Stimulated activated CD4-positive, alpha-beta T cell treated with anti-CD3 and anti-CD28 coated beads, Interleukin-1b, Interleukin-23, amount 100 ng/mL, for 24 hours (primary cell): ENCODE measurements around the gene TRIO.

ENCODE experiments used
- DNase-seq, 4 experiments: peaks; one replicate each; pipeline ENCODE4 v3.0.0-alpha.2; 2020; ENCODE audit warnings: low read depth in 4 of 4, low spot score in 1 of 4

Gene TRIO

DNA sequence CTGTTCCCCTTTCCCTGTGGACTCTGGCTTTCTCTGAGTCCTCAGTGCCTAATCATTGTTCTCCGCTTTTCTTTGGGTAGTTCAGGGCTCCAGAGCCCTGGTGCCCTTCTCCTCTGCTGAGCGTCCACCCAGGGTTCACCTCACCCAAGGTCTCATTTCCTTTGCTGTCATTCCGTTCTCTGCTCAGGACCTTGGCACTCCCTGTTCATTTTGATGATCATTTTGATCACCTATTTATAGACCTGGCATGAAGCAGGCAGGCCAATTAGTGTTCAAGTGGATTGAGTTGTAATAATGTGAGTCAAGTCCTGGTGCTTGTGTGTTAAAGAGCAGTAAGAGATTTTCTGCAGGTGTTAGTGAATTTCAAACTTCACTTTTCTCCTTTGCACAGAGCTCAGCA is 3.6 kb downstream of the TRIO start:
- no peak for DNase-seq

- no peak for DNase-seq
Observed at GRCh38 chr5:14147210-14147609, 4.1 kb downstream of the TRIO start.

- DNase-seq: no peak
Observed at GRCh38 chr5:14148483-14148882, 5.3 kb downstream of the TRIO start.

DNA sequence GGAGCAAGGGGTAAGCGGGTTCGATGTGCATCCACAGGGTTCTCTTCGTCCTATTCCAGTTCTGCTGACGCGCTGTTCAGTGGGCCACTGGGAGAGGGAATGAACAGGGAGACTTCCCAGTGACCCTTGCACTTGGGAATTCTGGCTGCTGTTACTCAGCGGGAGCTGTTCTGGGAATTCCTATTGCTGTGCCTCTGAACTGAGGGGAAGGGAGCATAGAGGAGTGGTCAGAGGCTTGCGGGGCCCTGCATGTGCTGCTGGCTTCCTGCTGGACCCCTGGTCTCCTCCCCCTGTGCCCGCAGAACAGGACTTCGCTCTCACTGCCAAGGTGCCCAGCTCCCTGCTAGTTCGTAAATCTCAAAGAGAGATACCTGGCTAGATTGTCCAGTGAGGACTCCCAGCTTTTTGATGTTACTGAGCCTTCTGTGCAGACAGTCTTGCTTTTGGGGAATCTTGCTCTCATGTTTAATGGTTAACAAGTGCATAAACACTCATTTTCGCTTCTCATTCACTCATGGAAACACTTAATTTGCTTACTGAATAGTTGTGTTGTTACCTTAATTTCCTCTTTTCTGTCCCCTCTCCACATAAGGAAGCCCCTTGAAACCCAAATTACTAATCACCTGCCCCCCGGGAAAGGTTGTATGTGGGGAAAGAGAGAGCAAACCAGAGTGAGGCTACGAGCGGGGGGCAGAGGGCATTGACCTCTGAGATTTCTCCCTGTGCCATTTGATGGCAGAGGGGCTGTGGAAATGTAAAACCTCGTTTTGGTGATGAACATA is 5.9 kb downstream of the TRIO start:
- DNase-seq: no peak

DNA sequence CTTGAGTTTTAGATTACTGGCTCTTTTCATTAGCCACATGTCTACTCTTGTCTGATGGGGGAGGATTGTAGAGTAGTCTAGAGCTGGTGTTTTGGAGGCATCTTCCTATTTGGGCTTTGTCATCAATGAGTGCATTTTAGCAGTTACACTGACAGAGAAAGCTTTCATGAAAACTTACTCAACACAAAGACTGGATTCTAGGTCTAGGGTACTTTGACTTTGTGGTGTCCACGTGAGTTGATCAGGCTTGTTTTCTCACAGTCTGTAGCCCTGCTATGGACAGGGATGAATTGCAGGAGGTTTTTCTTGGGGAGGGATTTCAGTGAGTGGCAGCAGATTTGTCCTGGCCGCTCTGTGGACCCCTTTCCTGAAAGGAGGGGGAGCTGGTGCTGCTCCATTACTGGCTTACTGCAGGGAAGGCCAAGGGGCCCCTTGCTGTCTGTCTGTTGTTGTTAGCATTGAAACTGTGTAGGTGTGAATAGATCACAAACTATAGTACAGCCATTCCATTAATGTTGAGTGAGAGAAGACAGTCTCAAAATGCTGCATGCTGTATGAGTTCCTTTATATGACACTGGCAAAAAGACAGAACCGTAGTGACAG is 6.6 kb downstream of the TRIO start:
- no peak for DNase-seq

DNA sequence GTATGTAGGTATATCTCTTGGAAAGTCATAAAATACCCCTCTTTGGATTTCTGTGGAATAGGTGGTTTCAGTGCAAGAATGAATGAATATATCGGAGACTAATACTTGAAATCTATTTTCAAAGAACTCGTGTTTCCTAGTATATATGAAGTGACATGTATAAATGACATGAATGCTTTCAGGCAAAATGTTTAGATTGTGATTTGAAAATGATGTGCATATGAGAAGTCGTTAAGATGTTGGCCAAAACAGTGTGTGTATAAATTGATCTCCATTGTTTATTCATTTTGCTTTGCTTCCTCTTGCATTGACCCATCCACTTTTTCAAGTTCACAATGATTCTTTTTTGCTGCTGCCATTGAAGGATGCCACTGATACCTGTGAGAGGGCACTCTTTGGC is 8.3 kb downstream of the TRIO start:
- no peak for DNase-seq

DNA sequence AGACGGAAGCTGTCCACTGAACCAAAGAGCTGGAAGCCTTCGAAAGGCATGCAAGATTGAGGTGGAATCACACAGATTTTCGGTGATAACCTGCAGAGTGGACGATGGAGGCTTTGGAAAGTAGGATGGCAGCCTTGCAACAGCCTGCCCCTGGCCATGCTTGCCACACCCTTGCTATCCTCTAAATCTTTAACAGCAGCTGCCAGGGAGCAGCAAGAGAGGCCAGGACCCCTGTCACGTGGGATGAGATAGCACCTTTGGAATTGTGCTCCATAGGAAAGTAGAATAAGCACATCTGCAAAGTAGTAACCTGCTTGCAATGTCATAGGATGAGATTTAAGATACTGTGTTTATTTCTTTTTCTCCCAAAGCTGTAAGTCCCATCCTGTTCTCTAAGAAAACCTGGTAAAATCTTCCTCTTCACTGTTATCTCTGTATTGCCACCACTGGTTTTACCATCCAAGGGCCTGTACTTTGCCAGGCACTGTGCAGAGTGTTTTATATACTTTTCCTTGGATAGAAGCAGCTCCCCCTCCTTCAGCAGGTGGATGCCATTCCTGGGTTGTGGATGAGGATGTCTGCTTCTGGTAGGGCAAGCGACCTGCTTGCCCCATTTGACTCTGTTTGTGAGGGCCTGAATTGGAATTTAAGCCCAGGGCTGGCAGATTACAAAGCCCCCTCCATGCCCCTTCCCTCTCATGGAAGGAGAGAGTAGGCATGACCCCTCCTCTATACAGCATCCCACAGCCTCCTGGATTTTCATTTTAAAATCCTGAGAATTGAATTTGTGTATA is 10.1 kb downstream of the TRIO start:
- no peak for DNase-seq

DNA sequence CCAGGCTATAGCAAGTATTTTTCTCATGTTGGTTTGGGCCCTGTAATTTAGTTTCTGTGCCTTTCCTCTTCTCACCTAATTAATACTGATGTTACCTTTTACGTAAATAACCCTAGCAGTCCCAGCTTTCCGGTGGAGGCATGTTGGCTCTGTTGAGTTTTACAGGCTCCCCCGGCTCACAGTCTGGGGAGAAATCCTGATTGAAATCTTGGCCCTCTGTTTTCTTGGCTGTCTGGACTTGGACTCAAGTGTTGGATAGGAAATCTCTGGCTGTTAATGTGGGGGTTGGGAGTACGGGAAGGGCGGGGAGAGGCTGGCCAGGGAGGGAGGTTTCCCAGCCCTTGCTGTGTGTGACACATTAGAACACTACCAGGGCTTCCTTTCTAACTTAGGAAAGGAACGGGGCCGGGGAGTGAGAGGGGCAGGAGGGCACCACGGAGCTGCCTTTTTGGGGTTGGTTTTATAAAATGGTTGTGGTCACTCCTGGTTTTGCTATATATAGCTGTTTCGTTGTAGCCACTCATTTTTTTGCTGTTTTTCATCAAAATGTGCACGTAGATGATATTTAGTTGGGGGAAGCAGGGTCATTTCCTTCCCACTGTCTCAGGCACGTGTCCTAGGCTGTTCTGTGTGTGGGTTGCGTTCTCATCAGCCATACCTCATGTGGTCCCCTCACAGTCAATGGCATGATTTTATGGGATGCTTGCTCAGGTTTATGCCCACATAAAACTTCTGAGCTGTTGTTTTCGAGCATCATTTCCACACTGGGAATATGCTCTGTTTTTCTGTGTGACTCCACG is 11.0 kb downstream of the TRIO start:
- DNase-seq: no peak

- DNase-seq: no peak
Observed at GRCh38 chr5:14155075-14155474, 11.9 kb downstream of the TRIO start.

DNA sequence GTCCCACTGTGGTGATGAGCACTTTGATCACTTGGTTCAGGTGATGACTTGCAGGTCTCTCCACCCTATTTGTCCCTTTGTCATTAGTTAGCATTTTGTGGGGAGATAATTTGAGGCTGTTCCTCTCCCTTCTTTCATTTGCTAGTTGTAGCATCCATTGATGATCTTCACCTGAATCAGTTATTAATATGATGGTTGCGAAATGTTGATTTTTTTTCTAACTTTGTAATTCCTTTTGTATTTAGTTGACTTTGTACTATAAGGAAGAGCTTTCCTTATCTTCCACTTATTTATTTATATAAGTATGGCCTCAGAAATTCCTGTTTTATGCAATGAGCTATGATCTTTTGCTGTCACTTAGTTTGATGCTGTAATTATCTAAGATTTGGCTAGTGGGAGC is 12.6 kb downstream of the TRIO start:
- no peak for DNase-seq

- no peak for DNase-seq
Observed at GRCh38 chr5:14156290-14156649, 13.1 kb downstream of the TRIO start.

- DNase-seq: no peak
Observed at GRCh38 chr5:14156650-14157492, 13.7 kb downstream of the TRIO start.

DNA sequence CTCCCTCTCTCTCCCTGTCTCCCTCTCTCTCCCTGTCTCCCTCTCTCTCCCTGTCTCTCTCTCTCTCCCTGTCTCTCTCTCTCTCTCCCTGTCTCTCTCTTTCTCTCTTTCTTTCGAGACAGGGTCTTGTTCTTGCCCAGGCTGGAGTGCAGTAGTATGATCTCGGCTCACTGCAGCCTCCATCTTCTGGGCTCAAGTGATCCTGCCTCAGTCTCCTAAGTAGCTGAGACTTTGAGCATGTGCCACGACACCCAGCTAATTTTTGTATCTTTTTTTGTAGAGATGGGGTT is 14.3 kb downstream of the TRIO start:
- no peak for DNase-seq

DNA sequence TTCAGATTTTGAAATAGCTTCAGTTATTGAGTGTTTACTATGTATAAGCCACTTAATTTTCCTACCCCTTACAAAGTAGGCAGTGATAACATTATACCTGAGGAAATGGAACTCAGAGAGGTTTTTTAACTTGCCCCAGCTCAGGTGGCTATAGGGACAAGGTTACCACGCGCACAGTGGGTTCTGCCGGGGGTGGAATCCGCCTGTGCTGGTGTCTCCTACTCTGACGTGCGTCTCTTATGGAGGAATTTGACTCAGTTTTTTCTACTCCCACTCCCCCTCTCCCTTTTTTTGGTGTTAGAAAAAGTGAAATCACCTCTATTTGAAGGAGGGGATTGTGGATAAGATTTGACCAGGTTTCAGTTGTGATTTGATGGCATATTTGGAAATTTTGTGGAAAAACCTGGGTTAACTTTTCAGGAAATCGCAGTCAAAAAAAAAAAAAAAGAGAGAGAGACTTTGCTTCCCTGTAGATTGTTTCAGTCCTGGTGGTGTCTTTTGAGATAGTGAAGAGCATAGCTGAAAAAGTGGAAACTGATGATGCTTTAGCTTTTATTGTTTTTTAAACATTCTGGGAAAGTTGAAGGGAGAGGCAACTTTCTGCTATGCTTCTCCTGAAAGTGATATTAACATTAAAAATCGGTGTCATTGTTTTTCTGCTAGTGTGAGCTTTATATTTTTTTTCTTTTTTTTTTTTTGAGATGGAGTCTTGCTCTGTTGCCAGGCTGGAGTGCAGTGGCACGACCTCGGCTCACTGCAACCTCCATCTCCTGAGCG is 15.9 kb downstream of the TRIO start:
- DNase-seq: no peak

- no peak for DNase-seq
Observed at GRCh38 chr5:14161825-14162556, 18.8 kb downstream of the TRIO start.

- no peak for DNase-seq
Observed at GRCh38 chr5:14164164-14165163, 21.3 kb downstream of the TRIO start.

- no peak for DNase-seq
Observed at GRCh38 chr5:14165375-14166106, 22.4 kb downstream of the TRIO start.
